DMS 273 (cell line): Measurements from ENCODE around the gene ERC2.

Experiments
- DNase-seq: peaks from one replicate; lab custom pipeline; 2025; ENCODE audit not compliant: unreplicated experiment; lab: John Stamatoyannopoulos, UW

The ERC2 gene

GRCh38 chr3:56126632-56127031 is 341.6 kb downstream of the ERC2 start:
- no peak for DNase-seq

- peak; percentile 27 for DNase-seq
These were observed 342.8 kb downstream of the ERC2 start for GRCh38 chr3:56125358-56126005.

- no peak for DNase-seq
These were observed 343.7 kb downstream of the ERC2 start for GRCh38 chr3:56124546-56124945.

GRCh38 chr3:56123487-56123886 is 344.8 kb downstream of the ERC2 start:
- no peak for DNase-seq

- peak; percentile 2 for DNase-seq
These were observed 345.4 kb downstream of the ERC2 start for GRCh38 chr3:56122911-56123310.

- no peak for DNase-seq
These were observed 346.6 kb downstream of the ERC2 start for GRCh38 chr3:56121716-56122115.

GRCh38 chr3:56119575-56120349 is 348.5 kb downstream of the ERC2 start:
- DNase-seq: no peak

GRCh38 chr3:56118968-56119367 is 349.3 kb downstream of the ERC2 start:
- no peak for DNase-seq

- no peak for DNase-seq
These were observed 352.6 kb downstream of the ERC2 start for GRCh38 chr3:56115698-56116097.

GRCh38 chr3:56115199-56115598 is 353.1 kb downstream of the ERC2 start:
- DNase-seq: no peak

- DNase-seq: peak; percentile 1
These were observed 354.4 kb downstream of the ERC2 start for GRCh38 chr3:56113908-56114307.

- DNase-seq: no peak
These were observed 355.0 kb downstream of the ERC2 start for GRCh38 chr3:56113231-56113630.

GRCh38 chr3:56111606-56112304 is 356.5 kb downstream of the ERC2 start:
- DNase-seq: no peak

GRCh38 chr3:56110886-56111285 is 357.4 kb downstream of the ERC2 start:
- DNase-seq: no peak

- DNase-seq: no peak
These were observed 361.1 kb downstream of the ERC2 start for GRCh38 chr3:56107157-56107556.

GRCh38 chr3:56102032-56102431 is 366.2 kb downstream of the ERC2 start:
- no peak for DNase-seq

- DNase-seq: no peak
These were observed 366.7 kb downstream of the ERC2 start for GRCh38 chr3:56101576-56101975.

GRCh38 chr3:56096999-56097398 is 371.3 kb downstream of the ERC2 start:
- DNase-seq: no peak

GRCh38 chr3:56094170-56094569 is 374.1 kb downstream of the ERC2 start:
- no peak for DNase-seq

GRCh38 chr3:56089739-56090138 is 378.5 kb downstream of the ERC2 start:
- DNase-seq: no peak

GRCh38 chr3:56087451-56088053 is 380.7 kb downstream of the ERC2 start:
- DNase-seq: no peak

- no peak for DNase-seq
These were observed 381.9 kb downstream of the ERC2 start for GRCh38 chr3:56086355-56086754.
